ENCODE results near the gene CHAC1. TPM values are rescaled to one million over a fixed set of nuclear protein-coding genes. Genes with fewer than 3 reads are reported as not detected.

The CHAC1 gene
- total and polyA plus RNA-seq, 2 of the 13 experiments (the other 11 are each of a cell fraction or from before 2014, with no cell fraction given) = 0.44 TPM; not detected in 1

DNA sequence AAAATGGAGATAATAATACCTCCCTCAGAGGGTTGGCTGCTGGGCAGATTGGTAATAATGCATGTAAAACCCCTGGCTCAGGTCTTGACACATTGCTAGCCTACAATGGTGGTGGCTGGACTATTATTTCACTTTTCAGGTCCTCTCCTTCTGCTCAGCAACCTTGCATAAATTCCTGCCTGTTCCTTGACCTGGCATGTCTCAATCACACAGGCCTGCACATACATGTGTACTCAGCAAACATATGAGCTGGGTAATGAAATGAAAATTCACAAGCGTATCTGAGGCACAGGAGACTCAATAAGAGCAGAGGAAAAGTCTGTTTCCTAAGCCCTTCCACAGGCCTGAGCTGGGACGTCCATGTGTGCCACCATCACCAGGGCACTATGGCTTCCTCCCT, 41.6 kb upstream of the CHAC1 start:
- H3K27ac ChIP-seq (ENCODE audit: extremely low read length, insufficient read depth, low read length) = no peak overlapping the region
- no peaks in the 10 kb centered on the region for H3K79me2 ChIP-seq (ENCODE audit: insufficient read depth, low read length)
- TF ChIP-seq ZNF34 (CRISPR knock-in tag; IDR thresholded peaks at IDR 0.05; ENCODE audit: borderline replicate concordance) = peak; percentile 61; the same call in 1 of the 2 replicates
- TF ChIP-seq SP5 (CRISPR knock-in tag; IDR thresholded peaks at IDR 0.05; ENCODE audit: borderline replicate concordance, low read depth) = no peak
- no peak for TF ChIP-seq ZNF775 (CRISPR knock-in tag; IDR thresholded peaks at IDR 0.05; ENCODE audit: borderline replicate concordance)
- intact Hi-C loops (cut with micrococcal nuclease; ENCODE audit: unreplicated experiment) (loop anchor here (2.0 kb wide), 1 partner anchor 17 kb away; the partner anchor contains the start of gene DLL4), in situ Hi-C loops (cut with HindIII; ENCODE audit: extremely low pct_ligation_motif_present, low pct_unique_long_range_greater_than_20kb) (no loop called here)
- DNase-seq (ENCODE audit: low spot score) (no peak), ATAC-seq (no peak), FAIRE-seq (no peak)
- no peaks in the 10 kb centered on the region for H3K36me3 ChIP-seq (replicated peaks in 1 of 2; ENCODE audit: control insufficient read depth in 1 of 2, insufficient read depth in 2 of 2, low read length in 2 of 2)
- ChIA-PET CTCF (ENCODE audit: low intra/inter-chr PET ratio, low total read pairs) (no interaction called here), POLR2A (interaction anchor here (1.0 to 1.4 kb wide), 2 partner anchors 17 kb away, joined by 4 read pairs; partner anchors contain the start of genes DLL4 and VPS18)
- no TSS peak for BruUV-seq (replicated peaks)
- H3K27me3 ChIP-seq (ENCODE audit: control insufficient read depth in 1 of 2, insufficient read depth in 2 of 2, low read length in 2 of 2) = peaks cover 0 to 6% of the 10 kb centered on the region in 2 experiments; a peak in 2 of 5 replicates
- 8% methylated on average over 2 of the region's 2 CpGs for WGBS (ENCODE audit: low lambda C conversion rate)
- no peak overlapping the region for H3K4me3 ChIP-seq (replicated peaks in 1 of 3; ENCODE audit: insufficient read depth in 1 of 3, low read depth in 2 of 3, low read length in 3 of 3)
- H3K4me2 ChIP-seq (ENCODE audit: low read depth, low read length) = peak overlapping the region; percentile 84; the same call in 1 of the 2 replicates
- H3K9me3 ChIP-seq (ENCODE audit: low read length) = no peaks in the 10 kb centered on the region
- H3K9ac ChIP-seq (ENCODE audit: insufficient read depth, low read depth, low read length) = no peak overlapping the region
- peaks cover 74% of the 10 kb centered on the region for H3K4me1 ChIP-seq (ENCODE audit: insufficient read depth, low read length)
- H2AFZ ChIP-seq (ENCODE audit: low read length) = no peak overlapping the region
- no peaks in the 10 kb centered on the region for H4K20me1 ChIP-seq (ENCODE audit: insufficient read depth, low read length)

DNA sequence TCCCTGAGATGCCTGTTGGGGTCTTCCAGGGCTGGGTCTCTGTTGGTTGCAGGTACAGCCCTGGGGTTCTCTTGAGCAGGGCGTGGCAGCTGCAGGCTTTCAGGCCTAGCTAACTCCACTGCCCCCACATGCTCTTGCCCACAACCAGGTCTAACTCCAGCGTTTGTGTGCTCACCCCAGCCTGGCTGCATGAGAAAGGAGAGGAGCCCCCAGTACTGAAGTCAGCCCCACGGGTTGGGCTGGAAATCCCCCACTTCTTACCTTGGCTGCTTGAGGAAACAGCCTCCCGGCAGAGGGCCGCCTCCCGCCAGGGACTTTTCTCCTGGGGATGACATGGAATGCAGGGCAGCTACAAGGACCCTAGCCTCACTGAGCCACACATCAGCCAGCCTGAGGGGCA, 40.8 kb upstream of the CHAC1 start:
- Histone ChIP-seq H3K79me2 (ENCODE audit: insufficient read depth, low read length) (no peaks in the 10 kb centered on the region), H3K4me1 (ENCODE audit: insufficient read depth, low read length) (peaks cover 70% of the 10 kb centered on the region), H3K27me3 (ENCODE audit: control insufficient read depth in 1 of 2, insufficient read depth in 2 of 2, low read length in 2 of 2) (peaks cover 0 to 8% of the 10 kb centered on the region in 2 experiments; a peak in 2 of 5 replicates), H3K9me3 (ENCODE audit: low read length) (no peaks in the 10 kb centered on the region), H3K4me3 (replicated peaks in 1 of 3; ENCODE audit: insufficient read depth in 1 of 3, low read depth in 2 of 3, low read length in 3 of 3) (no peak overlapping the region), H4K20me1 (ENCODE audit: insufficient read depth, low read length) (no peaks in the 10 kb centered on the region), H3K4me2 (ENCODE audit: low read depth, low read length) (no peak overlapping the region), H3K9ac (ENCODE audit: insufficient read depth, low read depth, low read length) (no peak overlapping the region), H3K36me3 (replicated peaks in 1 of 2; ENCODE audit: control insufficient read depth in 1 of 2, insufficient read depth in 2 of 2, low read length in 2 of 2) (no peaks in the 10 kb centered on the region), H2AFZ (ENCODE audit: low read length) (no peak overlapping the region), H3K27ac (ENCODE audit: extremely low read length, insufficient read depth, low read length) (no peak overlapping the region)
- intact Hi-C loops (cut with micrococcal nuclease; ENCODE audit: unreplicated experiment) = no loop called here
- ATAC-seq = no peak
- in situ Hi-C loops (cut with HindIII; ENCODE audit: extremely low pct_ligation_motif_present, low pct_unique_long_range_greater_than_20kb) = no loop called here
- BruUV-seq (replicated peaks) = no TSS peak
- no peak for DNase-seq (ENCODE audit: low spot score)
- 63% methylated on average over 1 of the region's 6 CpGs for WGBS (ENCODE audit: low lambda C conversion rate)
- CTCF ChIA-PET (ENCODE audit: low intra/inter-chr PET ratio, low total read pairs) = no interaction called here
- POLR2A ChIA-PET = interaction anchor here (1.4 kb wide), 1 partner anchor 17 kb away, joined by 4 read pairs; the partner anchor contains the start of gene DLL4
- FAIRE-seq = no peak
- TF ChIP-seq, protein P1, sequence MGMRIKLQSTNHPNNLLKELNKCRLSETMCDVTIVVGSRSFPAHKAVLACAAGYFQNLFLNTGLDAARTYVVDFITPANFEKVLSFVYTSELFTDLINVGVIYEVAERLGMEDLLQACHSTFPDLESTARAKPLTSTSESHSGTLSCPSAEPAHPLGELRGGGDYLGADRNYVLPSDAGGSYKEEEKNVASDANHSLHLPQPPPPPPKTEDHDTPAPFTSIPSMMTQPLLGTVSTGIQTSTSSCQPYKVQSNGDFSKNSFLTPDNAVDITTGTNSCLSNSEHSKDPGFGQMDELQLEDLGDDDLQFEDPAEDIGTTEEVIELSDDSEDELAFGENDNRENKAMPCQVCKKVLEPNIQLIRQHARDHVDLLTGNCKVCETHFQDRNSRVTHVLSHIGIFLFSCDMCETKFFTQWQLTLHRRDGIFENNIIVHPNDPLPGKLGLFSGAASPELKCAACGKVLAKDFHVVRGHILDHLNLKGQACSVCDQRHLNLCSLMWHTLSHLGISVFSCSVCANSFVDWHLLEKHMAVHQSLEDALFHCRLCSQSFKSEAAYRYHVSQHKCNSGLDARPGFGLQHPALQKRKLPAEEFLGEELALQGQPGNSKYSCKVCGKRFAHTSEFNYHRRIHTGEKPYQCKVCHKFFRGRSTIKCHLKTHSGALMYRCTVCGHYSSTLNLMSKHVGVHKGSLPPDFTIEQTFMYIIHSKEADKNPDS (CRISPR knock-in tag; IDR thresholded peaks at IDR 0.05) = no peak
- TF ChIP-seq ZNF850 (CRISPR knock-in tag; conservative IDR thresholded peaks at IDR 0.05) (no peak), RBM22 (optimal IDR thresholded peaks at IDR 0.05; ENCODE audit: low read length) (no peak), ZNF572 (CRISPR knock-in tag; IDR thresholded peaks at IDR 0.05) (no peak), BCL6 (CRISPR knock-in tag; IDR thresholded peaks at IDR 0.05) (no peak), FOXJ3 (CRISPR knock-in tag; IDR thresholded peaks at IDR 0.05; ENCODE audit: borderline replicate concordance) (no peak), PHB2 (IDR thresholded peaks at IDR 0.05; ENCODE audit: partially characterized antibody) (no peak), RXRB (CRISPR knock-in tag; IDR thresholded peaks at IDR 0.05; ENCODE audit: borderline replicate concordance) (no peak), GATAD2A (CRISPR knock-in tag; IDR thresholded peaks at IDR 0.05) (no peak), ZNF136 (CRISPR knock-in tag; IDR thresholded peaks at IDR 0.05; ENCODE audit: low read depth) (no peak), ZSCAN30 (CRISPR knock-in tag; IDR thresholded peaks at IDR 0.05) (no peak), REL (CRISPR knock-in tag; conservative IDR thresholded peaks at IDR 0.05) (no peak), ZSCAN21 (CRISPR knock-in tag; IDR thresholded peaks at IDR 0.05; ENCODE audit: borderline replicate concordance) (no peak), CEBPG (CRISPR knock-in tag; IDR thresholded peaks at IDR 0.05) (no peak), ZNF253 (CRISPR knock-in tag; IDR thresholded peaks at IDR 0.05; ENCODE audit: borderline replicate concordance) (no peak)
- TF ChIP-seq, protein P2, sequence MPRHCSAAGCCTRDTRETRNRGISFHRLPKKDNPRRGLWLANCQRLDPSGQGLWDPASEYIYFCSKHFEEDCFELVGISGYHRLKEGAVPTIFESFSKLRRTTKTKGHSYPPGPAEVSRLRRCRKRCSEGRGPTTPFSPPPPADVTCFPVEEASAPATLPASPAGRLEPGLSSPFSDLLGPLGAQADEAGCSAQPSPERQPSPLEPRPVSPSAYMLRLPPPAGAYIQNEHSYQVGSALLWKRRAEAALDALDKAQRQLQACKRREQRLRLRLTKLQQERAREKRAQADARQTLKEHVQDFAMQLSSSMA (CRISPR knock-in tag; IDR thresholded peaks at IDR 0.05) = no peak
